Stomach (tissue), 4 donors: ENCODE results near the gene ATAD3B.

Experiments used
- POLR2AphosphoS5 ChIP-seq, 3 donors: sonication (generic); formaldehyde crosslinking; IDR thresholded peaks; one replicate each; pipeline ENCODE4 v1.6.1; 2016; ENCODE audit warnings: antibody characterized with exemption in 3 of 3
- TF ChIP-seq, protein P1 (sequence below), 7 experiments: fragments of 450-650 bp in 4 of 7; fragments of 200-600 bp in 3 of 7; sonication (generic) in 3 of 7; IDR thresholded peaks; one replicate each; pipeline ENCODE4 v1.5.1; 2016 to 2019; ENCODE audit warnings: antibody characterized with exemption in 7 of 7, control low read depth in 2 of 7, mild to moderate bottlenecking in 1 of 7

DNA sequence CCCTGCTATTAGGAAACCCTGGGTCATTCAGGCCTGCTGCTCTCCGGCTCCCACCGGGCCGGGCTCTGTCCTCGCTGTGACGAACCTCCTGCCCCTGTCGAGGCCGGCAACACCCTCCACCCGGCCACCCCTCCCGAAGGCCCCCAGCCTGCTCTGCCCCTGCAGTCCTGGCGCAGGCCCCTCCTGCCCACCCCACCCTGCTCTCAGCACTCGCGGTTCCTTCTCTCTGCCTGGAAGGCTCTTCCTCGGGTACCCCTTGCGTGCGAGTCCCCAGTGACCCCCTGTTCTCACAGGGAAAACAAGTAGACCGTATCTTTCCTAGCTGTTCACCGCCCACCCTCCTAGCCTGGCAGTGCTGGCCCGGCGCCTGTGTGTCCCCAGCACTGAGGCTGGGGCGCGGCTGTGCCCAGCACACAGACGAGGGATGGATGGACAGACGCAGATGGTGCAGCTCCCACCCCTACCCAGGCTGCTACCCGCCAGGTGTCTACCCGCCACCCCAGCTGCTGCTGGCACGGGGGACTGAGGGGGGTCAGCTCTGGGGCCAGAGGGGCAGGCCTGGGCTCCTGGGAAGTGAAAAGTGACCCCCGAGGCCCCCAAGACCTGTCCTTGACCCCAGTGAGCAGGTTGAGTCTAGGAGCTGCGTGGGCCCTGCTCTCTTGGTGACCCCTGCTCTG, 39.2 kb upstream of the ATAD3B start:
- no peak for TF ChIP-seq POLR2AphosphoS5 (IDR thresholded peaks at IDR 0.05)
- TF ChIP-seq, protein P1, sequence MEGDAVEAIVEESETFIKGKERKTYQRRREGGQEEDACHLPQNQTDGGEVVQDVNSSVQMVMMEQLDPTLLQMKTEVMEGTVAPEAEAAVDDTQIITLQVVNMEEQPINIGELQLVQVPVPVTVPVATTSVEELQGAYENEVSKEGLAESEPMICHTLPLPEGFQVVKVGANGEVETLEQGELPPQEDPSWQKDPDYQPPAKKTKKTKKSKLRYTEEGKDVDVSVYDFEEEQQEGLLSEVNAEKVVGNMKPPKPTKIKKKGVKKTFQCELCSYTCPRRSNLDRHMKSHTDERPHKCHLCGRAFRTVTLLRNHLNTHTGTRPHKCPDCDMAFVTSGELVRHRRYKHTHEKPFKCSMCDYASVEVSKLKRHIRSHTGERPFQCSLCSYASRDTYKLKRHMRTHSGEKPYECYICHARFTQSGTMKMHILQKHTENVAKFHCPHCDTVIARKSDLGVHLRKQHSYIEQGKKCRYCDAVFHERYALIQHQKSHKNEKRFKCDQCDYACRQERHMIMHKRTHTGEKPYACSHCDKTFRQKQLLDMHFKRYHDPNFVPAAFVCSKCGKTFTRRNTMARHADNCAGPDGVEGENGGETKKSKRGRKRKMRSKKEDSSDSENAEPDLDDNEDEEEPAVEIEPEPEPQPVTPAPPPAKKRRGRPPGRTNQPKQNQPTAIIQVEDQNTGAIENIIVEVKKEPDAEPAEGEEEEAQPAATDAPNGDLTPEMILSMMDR (IDR thresholded peaks at IDR 0.05) = no peak
